GM18873 (cell line): ENCODE results near the gene SUSD6.
"Not testable (repeated sequence)": the region's sequence is repeated elsewhere in the genome, so short reads cannot be mapped to it uniquely, and the experiment has no call there.

Source experiments
- ATAC-seq: cut with Tn5 transposase; IDR thresholded peaks from one replicate; pipeline ENCODE4 v1.9.1; 2021; ENCODE audit warnings: mild to moderate bottlenecking, moderate library complexity, moderate number of reproducible peaks; ENCODE audit not compliant: unreplicated experiment, low FRiP score

Gene SUSD6

DNA sequence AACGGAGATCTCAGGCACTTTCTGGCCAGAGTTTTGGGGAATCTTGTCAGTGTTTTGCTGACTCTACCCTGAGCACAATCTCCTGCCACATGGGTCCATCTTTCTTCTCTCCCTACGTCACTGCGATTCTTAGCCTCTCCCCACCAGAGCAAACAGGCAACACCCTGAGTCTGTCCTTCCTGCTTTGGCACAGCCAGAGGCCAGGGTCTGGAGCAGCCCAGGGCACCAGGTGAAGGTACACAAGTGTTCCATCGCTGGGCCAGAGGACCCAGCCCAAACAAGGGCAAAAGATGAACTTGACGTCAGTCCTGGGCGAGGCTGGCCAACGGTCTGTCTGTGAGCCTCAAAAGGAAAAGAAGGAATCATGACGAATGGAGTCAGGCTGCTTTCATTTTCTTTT lies 24.0 kb upstream of the SUSD6 start:
- no peak for ATAC-seq

DNA sequence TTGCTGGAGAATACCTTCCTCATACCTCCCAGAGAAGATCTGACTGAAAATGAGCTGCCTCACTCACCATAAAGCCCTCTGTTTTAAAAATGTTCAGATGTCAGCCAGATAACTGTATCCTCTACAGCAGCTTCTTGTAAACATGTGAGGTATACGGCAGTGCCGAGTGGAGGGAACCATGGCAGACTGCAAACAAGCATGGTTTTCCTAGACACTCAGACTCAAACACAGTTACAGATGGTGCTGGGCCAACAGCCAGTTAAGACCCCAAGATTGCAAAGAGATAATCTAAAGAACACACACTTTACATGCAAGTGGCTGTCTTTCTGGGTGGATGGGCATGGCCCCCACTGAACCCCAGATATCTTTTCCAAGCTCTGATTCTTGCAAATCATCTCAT lies 20.1 kb upstream of the SUSD6 start:
- no peak for ATAC-seq

DNA sequence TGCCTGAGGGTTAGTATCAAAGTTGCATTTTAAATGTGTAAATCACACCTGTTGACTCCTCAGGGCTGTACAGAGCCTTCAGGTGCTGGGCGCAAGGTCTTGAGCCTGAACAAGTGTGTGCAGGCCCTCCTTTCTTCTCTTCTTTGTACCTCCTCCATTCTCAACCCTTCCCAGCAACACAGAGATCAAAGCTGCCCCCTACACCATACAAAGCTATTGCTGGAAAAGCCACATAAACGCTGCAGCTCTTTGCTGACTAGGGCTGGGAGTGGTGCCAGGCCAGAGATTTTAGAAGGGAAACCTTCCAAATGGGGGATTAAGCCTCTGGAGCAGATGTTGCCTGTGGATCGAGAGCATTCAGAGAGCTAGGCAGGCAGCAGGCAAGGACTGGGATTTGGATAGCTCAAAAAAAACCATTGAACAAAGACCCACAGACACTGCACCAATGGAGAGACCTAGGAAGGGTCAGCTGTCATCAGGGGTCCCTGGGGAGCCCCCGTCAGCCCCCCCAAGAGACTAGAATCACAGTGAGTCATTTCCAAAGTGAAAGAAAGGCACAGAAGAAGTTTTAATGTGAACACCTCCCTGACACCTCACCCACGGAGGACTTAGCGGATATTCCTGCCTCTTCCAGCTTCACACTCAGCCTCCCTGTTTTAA lies 18.2 kb upstream of the SUSD6 start:
- ATAC-seq, result no peak

DNA sequence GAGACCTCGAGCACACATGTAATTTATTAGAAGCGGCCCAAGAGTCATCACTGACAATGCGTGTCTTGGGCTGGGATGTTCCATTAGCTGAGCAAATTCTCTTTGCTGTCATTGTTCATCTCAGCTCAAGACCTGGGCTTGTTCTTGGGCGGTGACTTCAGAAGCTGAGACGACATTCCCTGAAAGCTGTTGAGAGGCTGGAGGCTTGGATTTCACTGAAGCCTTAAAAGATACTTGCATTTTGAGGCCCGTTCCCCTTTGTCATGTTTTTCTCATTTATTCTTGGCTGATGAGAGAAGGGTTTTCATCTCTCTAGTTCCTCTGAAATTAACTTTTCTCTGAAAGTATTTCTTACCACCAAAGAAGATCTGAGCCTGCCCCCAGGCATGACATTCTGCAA lies 16.6 kb upstream of the SUSD6 start:
- ATAC-seq, result no peak

DNA sequence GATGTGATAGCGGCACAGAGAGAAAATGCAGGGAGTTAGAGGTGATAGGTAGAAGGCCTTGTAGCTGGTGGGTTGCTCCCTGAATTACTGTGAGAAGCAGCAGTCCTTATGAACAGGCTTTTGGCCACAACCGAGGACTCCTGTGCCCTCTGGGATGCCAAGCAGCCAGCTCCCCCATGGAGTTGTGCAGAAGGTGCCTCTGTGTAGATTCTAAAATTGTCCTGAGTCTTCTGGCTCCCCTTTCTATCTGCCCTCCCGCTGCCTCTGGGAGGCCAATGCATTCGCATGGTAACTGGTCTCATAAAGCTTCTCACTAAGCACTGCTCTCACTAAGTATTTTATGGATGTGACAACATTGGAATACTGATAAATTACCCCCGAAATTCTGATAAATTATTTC lies 16.1 kb upstream of the SUSD6 start:
- no peak for ATAC-seq

DNA sequence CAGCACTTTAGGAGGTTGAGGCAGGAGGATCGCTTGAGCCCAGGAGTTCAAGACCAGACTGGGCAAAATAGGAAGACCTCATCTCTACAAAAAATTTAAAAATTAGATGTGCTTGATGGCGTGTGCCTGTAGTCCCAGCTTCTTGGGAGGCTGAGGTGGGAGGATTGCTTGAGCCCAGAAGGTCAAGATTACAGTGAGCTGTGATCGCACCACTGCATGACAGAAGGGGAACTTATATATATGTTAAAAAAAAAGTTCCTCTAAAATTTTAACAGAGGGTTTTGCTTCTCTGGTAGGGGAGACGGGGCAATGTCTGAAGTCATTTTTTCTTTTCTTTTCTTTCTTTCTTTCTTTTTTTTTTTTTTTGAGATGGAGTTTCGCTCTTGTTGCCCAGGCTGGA lies 12.0 kb upstream of the SUSD6 start:
- not testable (repeated sequence) for ATAC-seq

DNA sequence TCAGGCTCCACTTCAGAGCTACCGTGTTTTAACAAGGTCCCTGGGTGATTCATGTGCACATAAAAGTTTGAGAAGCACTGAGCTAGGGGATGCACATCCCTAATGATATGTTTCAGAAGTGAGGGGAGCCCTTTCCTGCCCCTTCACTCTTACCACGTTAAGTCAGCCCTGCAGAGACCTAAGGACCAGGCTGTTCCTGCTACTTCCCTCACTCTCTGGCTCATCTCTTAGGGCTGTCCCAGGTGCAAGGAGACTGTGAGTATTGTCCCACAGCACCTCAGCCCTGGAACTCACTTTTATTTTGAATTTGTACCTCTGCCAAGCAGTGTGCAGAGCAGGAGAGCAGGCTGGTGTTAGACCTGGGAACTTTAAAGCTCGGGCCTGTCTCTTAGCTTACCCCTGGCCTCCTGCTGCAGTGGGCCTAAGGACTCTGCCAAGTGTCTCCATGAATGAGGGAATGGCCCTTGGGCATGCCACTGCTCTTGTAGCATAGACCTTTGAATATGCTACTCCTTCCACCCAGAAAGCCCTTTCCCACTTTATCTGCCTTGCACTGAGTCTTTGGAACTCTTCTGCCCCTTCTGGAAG lies 11.0 kb upstream of the SUSD6 start:
- no peak for ATAC-seq

DNA sequence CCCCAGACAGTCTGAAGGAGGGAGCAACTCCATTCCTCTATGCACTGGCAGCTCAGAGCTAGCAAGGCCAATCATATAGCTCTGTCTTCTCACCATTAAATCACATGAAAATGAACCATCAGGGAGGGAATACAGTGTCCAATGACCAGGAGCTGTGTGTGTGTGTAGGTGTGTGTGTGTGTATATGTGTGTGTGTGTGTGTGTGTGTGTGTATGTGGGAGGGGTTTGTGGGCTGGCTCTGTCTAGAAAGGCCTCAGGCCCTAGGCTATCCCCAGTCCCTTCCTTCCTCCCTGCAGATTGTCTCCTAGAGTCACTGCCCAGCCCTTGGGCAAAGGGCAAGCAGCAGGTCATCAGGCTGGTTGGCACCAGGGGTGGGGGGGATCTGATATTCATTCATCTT lies 5.7 kb upstream of the SUSD6 start:
- no peak for ATAC-seq

DNA sequence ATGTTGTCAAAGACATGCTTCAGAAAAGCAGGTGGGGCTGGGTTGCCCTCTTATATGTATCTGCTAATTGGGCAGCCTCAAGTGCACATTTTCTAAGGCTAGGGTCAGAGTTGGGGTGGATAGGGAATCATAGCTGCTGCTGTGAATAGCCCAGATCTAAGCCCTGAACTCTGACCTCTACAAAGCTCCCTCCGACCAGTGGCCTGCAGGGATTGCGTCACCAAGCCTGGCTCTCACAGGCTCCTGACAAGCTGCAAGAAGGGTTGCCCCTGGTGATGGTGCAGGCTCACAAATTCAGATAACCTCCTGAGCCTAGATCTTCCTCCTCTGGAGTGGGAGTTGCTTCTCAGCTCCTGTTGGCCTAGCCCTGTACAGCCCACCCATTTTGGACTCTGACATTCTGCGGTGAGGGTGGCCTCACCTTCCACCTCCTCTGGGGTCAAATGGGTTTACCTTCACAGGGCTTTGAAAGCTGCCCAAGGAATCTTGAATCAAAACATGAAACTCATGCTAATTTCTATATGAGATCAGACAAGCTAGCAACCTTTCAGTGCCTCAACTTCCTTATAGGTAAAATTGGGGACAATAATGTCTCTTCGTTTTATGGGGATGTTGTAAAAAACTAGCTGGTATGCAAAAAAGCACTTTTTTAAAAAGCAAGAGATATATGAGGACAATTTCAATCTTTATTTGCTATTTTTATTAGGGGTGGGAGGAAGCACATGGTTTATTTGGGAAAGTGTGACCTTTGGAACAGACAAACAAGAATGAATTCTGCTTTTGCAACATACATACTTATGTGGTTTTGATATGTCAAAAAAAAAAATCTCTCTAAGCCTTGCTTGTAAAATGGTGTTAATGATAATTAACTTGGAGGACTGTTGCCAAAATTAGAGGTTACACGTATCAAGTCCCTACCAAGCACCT lies 4.9 kb upstream of the SUSD6 start:
- no peak for ATAC-seq

DNA sequence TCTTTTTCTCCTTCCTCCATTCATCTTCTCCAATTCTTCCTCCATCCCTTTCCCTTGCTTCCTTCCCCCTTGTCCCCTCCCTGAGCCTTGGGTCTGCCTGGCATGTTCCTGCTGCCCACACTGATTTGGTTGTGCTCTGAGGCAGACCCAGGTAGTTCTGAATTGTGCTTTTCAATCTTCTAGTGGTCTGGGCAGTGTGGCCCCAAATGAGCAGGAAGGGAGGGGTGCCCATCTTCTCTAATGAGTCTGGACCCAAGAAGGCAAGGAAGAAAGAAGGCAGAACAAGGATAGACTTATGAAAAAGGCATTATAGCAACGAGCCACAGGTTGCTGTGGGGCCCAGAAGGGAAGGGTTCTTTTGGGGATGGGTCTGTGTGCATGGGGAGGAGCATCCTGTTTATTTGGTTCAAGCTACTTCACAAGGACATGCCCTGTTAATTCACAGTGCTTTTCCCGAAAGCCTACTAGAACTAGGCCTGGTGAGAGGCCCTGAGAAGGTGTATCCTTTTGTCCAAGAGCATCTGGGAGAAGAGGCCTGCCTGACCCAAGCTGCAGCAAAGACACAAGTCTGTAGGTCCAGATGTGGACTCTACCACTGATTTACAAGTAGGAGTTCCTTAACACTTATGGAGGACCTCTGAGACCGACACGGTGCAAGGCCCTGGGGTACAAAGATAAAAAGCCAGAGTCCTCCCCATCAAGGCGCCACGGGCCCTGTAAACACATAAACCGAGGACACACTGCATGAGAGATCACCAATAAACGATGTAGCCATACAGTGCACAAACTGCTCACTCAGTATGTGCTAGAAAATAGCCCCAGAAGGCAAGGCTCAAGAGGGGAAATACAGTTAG lies 1.1 kb upstream of the SUSD6 start:
- ATAC-seq, result no peak

DNA sequence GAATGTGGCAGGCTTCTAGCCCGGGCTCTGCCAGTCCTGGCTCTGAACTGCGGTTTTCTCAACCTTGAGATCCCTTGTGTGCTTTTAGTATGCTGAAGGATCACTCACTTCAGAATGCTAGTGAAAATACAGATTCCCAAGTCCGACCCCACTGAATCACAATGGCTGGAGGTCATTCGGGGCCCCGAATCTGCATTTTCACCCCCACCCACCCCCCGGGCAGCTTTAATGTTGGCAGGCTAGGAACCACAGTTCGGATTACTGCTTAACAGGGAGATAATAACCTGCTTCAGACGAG lies 573 bp upstream of the SUSD6 start:
- ATAC-seq, result no peak

DNA sequence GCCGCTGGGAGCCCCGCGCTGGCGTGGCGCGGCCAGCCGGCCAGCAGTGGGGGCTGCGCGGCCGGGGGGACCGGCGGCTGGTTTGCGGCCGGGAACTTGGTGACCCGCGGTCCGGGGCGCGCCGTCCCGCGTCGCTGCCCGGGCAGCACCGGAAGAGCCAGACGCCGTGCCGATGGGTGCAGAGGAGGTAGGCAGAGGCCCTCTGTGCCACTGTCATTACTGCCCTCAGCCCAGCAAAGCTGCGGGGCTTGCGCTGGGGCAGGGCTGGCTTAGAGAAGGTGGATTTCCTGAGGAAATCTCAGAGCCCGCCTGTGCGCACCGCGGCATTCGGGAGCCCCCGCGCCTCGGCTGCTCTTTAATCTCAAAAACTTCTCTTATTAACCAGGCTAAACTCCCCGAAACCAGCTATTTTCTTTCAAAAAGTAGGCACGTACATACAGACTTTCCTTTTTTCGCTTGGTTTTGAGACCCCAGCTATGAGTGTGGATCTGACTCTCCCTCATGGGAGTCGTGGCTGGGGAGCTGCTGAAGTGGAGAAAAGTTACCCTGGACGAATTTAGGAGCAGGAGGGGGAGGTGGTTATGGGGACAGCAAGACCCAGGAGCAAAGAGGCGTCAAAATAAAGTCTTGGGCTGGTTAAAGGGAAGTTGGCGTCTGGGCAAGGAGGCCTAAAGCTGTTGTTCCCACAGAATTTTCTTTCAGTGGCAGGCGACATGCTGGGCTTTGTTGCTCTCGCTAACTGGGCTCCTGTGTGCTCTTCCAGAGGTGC lies 802 bp downstream of the SUSD6 start:
- ATAC-seq, result no peak

DNA sequence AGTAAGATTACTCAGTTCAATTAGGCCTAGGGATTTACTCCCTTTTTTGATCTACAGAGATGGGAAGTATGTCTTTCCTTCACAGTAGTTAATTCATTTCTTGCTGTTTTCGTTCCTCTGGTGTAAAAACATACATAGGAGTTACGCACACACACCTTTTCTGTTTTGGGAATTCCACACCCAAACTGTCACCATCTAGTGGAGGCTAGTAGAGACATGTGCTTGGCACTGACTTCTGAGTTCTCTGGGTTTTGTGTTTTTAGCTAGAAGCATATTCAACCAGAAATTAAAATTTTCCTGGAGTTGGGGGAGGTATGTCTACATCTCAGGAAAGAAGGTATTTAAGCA lies 1.4 kb downstream of the SUSD6 start:
- no peak for ATAC-seq

DNA sequence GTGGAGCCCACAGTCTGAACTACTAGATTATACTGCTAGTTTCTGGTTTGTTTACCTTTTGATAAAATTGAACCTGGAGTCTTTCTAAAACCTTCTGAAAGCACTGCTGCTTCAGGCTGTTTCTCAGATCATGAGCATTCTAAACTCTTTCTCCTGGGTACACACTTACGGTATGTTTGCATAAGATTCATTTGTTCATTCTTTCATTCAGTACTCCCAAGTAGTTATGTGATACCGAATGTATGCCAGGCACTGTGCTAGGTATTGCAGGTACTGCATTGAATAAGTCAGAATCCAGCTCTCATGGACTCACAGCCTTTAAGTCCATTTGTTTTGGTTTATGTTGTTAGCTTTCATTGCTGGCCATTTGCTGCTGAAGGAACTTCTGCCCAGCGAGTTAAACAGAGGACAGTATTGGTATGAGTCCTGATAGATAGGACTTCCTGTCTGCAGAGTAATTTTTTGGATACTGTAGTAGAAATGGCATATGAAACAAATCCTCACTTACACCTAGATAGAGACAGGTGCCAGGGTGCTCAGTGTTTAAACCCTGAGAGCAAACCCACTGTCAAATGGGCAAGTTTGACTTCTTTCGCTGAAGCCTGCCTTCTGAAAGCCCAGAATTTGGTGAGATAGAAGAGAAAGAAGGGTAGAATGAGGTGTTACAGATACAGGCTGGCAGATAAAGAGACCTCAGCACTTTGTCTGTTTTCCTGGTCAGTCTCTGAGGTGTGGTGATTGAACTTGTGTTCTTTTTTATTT lies 2.1 kb downstream of the SUSD6 start:
- ATAC-seq, result no peak

DNA sequence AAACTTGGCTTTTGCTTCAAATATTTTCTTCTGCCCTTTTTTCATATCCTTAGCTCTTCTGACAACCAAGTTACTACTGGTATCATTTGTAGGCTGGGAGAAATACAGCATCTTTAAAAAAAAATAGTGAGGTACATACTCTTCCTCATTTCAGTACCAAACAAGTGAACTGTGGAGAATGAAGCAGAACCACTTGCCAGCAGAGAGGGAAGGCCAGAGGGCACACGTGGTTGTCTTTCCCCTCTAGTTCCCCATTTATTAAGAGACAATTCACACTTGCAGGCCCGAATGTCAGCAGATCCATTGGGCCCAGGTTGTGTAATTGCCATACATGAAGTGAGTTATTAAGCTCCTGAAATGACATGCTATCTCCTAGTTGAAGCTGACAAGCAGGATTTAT lies 3.2 kb downstream of the SUSD6 start:
- ATAC-seq, result no peak

DNA sequence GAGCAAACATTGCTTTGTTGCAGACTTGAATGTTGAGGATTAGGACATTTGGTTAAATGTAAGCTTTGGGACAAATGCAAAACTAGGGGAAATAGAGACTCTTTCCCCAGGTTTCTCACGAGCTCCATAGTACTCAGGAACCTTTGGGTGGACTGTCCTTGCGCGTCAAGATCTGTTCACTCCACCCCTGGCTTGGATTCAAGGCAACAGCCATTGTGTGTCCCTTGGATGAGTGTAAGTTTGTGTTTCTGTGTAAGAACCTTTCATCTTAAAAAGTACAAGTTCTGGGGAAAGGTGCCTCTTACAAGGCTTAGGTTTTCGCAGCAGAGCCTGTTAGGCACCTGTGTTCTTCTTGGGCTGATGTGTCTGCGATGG lies 3.7 kb downstream of the SUSD6 start:
- ATAC-seq, result no peak

DNA sequence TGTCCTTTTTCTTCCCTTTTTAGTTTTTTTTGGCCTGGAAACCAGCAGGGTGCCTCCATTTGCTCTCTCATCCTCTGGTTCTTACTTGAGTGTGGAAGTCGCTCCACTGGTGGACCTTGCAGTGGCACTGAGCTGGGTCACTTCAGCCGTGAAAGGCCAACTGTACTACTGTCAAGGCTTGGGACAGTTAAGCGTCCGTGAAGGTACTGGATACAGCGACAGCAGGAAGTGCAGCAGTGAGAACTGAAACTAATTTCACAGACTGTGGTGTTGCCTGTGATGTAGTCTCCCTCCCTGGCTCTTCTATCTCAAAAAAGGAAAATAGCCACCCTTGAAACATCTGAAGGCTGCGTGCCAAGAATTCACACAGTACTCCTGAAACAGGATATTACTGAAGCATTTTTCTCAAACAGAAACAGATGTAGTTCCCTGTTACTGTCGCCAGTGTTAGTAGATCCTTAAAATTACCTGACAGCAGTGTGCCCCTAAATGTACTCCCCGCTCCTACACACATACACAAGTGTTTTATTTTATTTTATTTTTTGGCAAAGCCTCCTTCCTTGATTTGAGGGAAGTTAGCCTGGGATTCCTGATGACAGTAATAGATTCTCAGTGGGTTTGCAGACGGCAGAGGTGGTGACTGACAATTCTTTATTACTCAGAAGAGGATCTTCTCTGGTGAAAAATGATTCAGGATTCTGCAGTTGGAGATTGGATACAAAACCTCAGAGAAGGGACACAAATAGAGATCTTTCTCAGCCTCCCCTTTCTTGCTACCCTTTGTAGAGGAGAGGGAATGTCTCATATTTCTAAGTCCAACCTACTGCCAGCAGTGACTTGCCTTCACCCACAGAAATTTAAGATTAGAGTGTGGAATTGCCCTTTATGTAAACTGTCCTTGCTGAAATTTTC lies 4.4 kb downstream of the SUSD6 start:
- ATAC-seq, result peak; percentile 57

DNA sequence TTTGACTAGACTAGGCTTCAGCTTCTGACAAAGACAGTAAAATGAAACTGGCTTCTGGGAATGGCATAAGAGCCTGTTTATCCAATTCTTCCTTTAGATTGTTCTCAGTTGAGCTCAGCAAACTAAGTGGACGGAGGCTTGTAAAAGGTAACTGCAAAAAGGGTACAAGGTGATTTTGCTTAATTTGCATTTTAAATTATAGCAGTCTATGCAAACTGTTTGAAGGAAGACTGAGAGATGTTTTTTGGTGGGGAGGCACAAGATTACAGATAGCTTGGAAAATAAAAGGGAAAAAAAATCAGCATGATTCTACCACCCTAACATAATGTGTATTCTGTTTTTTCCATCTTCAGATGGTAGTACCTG lies 5.0 kb downstream of the SUSD6 start:
- ATAC-seq, result no peak

DNA sequence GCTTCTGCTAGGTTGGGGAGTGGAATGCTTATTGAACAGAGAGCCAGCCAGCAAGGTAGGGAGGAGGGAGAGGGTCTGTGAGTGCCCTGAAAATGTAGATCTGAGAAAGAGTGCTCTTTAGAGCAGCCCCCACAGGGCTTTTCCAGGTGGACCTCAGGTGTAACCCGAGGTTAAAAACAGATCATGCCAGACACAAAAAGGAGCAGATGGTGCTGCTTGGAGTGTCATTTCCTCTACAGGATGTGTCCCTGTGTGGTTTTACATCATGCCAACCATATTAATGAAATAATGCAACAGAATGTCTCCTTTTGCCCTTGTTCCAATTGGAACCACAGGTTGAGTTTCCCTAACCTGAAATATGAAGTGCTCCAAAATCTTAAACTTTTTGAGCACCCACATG lies 6.4 kb downstream of the SUSD6 start:
- no peak for ATAC-seq
